Vagina (tissue), 2 donors: ENCODE measurements around the gene KCNG1. TPM values are rescaled to one million over a fixed set of nuclear protein-coding genes. Genes with fewer than 3 reads are reported as not detected.

Source experiments
- DNase-seq, 2 donors: peaks; one replicate each; pipeline ENCODE4 v3.0.0-alpha.2; 2017; ENCODE audit errors: extremely low spot score in 2 of 2
- H3K27ac ChIP-seq: fragments of 200-600 bp; sonication (generic); one replicate; pipeline ENCODE4 v1.5.1; 2019
- H3K27me3 ChIP-seq: fragments of 200-600 bp; sonication (generic); one replicate; pipeline ENCODE4 v1.5.1; 2019
- H3K36me3 ChIP-seq, 2 donors: fragments of 200-600 bp; sonication (generic); one replicate each; pipeline ENCODE4 v1.5.1; 2017 to 2019
- H3K4me1 ChIP-seq: fragments of 200-600 bp; sonication (generic); one replicate; pipeline ENCODE4 v1.5.1; 2019
- H3K4me3 ChIP-seq, 2 donors: fragments of 200-600 bp; sonication (generic); 1 replicate in 1 of 2; 2 replicates in 1 of 2; pipeline ENCODE4 v1.5.1; 2016 to 2019
- H3K9me3 ChIP-seq: fragments of 200-600 bp; sonication (generic); one replicate; pipeline ENCODE4 v1.5.1; 2019
- POLR2A ChIP-seq, 2 donors: fragments of 450-650 bp; IDR thresholded peaks; one replicate each; pipeline ENCODE4 v1.6.1; 2017; ENCODE audit warnings: antibody characterized with exemption in 2 of 2, mild to moderate bottlenecking in 2 of 2, moderate library complexity in 2 of 2
- POLR2AphosphoS5 ChIP-seq, 2 donors: sonication (generic); formaldehyde crosslinking; IDR thresholded peaks; one replicate each; pipeline ENCODE4 v1.9.0; 2017; ENCODE audit warnings: antibody characterized with exemption in 2 of 2, mild to moderate bottlenecking in 2 of 2, low read depth in 1 of 2; ENCODE audit not compliant: insufficient read depth in 1 of 2
- intact Hi-C: fragments of 100-400 bp; cut with DNase I; formaldehyde crosslinking; loops from one replicate; pipeline ENCODE4 v1.15.1; 2023
- total RNA-seq: library from RNA; depleted of rRNA; stranded (reverse); fragments of >200 nt; gene quantifications from one replicate; pipeline ENCODE4 v1.2.3, GENCODE V29; 2016
- TF ChIP-seq, protein P1 (sequence below), 3 experiments: fragments of 450-650 bp in 2 of 3; fragments of 200-600 bp in 1 of 3; sonication (generic) in 1 of 3; IDR thresholded peaks; one replicate each; pipeline ENCODE4 v1.5.1; 2017 to 2019; ENCODE audit warnings: antibody characterized with exemption in 3 of 3, mild to moderate bottlenecking in 2 of 3, moderate library complexity in 2 of 3

KCNG1 gene
- total RNA-seq, 1 donor from 2014 or later = 7.9 TPM

GRCh38 chr20:50992733-50993457 is 30.0 kb downstream of the KCNG1 start:
- no peak for DNase-seq
- Histone ChIP-seq H3K4me3 (no peak overlapping the region), H3K27ac (no peak overlapping the region), H3K36me3 (no peaks in the 10 kb centered on the region), H3K4me1 (no peaks in the 10 kb centered on the region), H3K27me3 (no peaks in the 10 kb centered on the region), H3K9me3 (no peaks in the 10 kb centered on the region)
- TF ChIP-seq, protein P1, sequence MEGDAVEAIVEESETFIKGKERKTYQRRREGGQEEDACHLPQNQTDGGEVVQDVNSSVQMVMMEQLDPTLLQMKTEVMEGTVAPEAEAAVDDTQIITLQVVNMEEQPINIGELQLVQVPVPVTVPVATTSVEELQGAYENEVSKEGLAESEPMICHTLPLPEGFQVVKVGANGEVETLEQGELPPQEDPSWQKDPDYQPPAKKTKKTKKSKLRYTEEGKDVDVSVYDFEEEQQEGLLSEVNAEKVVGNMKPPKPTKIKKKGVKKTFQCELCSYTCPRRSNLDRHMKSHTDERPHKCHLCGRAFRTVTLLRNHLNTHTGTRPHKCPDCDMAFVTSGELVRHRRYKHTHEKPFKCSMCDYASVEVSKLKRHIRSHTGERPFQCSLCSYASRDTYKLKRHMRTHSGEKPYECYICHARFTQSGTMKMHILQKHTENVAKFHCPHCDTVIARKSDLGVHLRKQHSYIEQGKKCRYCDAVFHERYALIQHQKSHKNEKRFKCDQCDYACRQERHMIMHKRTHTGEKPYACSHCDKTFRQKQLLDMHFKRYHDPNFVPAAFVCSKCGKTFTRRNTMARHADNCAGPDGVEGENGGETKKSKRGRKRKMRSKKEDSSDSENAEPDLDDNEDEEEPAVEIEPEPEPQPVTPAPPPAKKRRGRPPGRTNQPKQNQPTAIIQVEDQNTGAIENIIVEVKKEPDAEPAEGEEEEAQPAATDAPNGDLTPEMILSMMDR (IDR thresholded peaks at IDR 0.05) = no peak
- TF ChIP-seq POLR2A (IDR thresholded peaks at IDR 0.05) = no peak
- intact Hi-C loops = no loop called here

GRCh38 chr20:50992336-50992732 is 30.6 kb downstream of the KCNG1 start:
- Histone ChIP-seq H3K4me1 (no peaks in the 10 kb centered on the region), H3K36me3 (no peaks in the 10 kb centered on the region), H3K9me3 (no peaks in the 10 kb centered on the region), H3K27me3 (no peaks in the 10 kb centered on the region), H3K27ac (no peak overlapping the region), H3K4me3 (no peak overlapping the region)
- DNase-seq = no peak
- TF ChIP-seq POLR2A (IDR thresholded peaks at IDR 0.05) (no peak), POLR2AphosphoS5 (IDR thresholded peaks at IDR 0.05; ENCODE audit: insufficient read depth in 1 of 2, low read depth in 1 of 2) (no peak)
- TF ChIP-seq, protein P1 (IDR thresholded peaks at IDR 0.05) = no peak
- intact Hi-C loops = no loop called here

- H3K27ac ChIP-seq = no peak overlapping the region
- TF ChIP-seq, protein P1 (IDR thresholded peaks at IDR 0.05) = no peak
- TF ChIP-seq POLR2AphosphoS5 (IDR thresholded peaks at IDR 0.05; ENCODE audit: insufficient read depth in 1 of 2, low read depth in 1 of 2) = no peak
- no peak for TF ChIP-seq POLR2A (IDR thresholded peaks at IDR 0.05)
- DNase-seq = no peak
- intact Hi-C loops = no loop called here
- H3K9me3 ChIP-seq = no peaks in the 10 kb centered on the region
- no peak overlapping the region for H3K4me3 ChIP-seq
- H3K4me1 ChIP-seq = no peaks in the 10 kb centered on the region
- no peaks in the 10 kb centered on the region for H3K27me3 ChIP-seq
- no peaks in the 10 kb centered on the region for H3K36me3 ChIP-seq
Observed at GRCh38 chr20:50991076-50991475, 31.8 kb downstream of the KCNG1 start.

DNA sequence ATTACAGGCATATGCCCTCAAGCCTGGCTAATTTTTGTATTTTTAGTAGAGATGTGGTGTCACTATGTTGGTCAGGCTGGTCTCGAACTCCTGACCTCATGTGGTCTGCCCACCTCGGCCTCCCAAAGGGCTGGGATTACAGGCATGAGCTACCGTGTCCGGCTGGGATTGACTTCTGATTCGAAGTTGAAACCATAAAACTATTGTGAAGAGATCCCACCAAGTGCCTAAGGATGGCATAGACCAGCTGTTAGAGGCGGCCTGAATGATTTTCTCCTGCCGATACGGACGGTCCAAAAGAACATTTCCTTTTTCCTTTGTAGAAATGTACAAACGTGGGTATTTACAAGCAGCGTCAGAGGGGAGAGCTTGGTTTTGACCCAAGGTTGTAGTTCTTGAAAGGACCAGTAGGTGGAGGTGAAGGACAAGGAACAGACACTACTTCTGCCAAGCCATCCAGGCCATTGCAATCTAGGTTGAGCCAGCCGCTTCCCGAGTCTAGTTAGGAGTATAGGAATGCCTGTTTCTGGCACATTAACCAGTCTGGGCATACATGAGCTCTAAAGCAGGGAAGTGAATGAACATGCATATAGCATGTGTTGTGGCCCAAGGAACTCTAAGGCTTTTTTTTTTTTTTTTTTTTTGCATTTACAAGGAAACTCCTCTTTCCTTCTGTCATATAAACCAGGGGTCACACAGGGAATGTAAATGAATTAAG is 35.3 kb downstream of the KCNG1 start:
- Histone ChIP-seq H3K9me3 (no peaks in the 10 kb centered on the region), H3K36me3 (no peaks in the 10 kb centered on the region), H3K4me3 (no peak overlapping the region), H3K27me3 (no peaks in the 10 kb centered on the region), H3K4me1 (no peaks in the 10 kb centered on the region), H3K27ac (no peak overlapping the region)
- intact Hi-C loops = loop anchor here (5.0 kb wide), 1 partner anchor 320 kb away; no protein-coding TSS in a partner anchor
- DNase-seq = no peak
- TF ChIP-seq POLR2AphosphoS5 (IDR thresholded peaks at IDR 0.05; ENCODE audit: insufficient read depth in 1 of 2, low read depth in 1 of 2) = no peak
- TF ChIP-seq POLR2A (IDR thresholded peaks at IDR 0.05) = no peak
- TF ChIP-seq, protein P1 (IDR thresholded peaks at IDR 0.05) = peak; percentile 82 to 93 (median 91)

DNA sequence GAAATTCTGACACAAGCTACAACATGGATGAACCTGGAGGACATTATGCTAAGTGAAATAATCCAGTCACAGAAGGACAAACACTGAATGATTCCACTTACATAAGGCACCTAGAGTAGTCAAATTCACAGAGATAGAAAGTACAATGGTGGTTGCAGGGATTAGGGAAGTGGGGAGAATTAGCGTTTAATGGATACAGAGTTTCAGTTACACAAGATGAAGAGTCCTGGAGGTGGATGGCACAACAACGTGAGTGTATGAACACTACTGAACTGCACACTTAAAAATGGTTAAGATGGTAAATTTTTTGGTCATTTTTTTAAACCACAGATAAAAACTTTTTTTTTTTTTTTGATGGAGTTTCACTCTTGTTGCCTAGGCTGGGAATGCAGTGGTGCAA is 39.6 kb downstream of the KCNG1 start:
- Histone ChIP-seq H3K9me3 (no peaks in the 10 kb centered on the region), H3K27me3 (no peaks in the 10 kb centered on the region)

More for the DNA sequence above, 39.6 kb downstream of the KCNG1 start:
- intact Hi-C loops = no loop called here
- Histone ChIP-seq H3K4me1 (peaks cover 18% of the 10 kb centered on the region), H3K27ac (no peak overlapping the region), H3K4me3 (no peak overlapping the region), H3K36me3 (no peaks in the 10 kb centered on the region)
- TF ChIP-seq, protein P1 (IDR thresholded peaks at IDR 0.05) = no peak
- no peak for TF ChIP-seq POLR2A (IDR thresholded peaks at IDR 0.05)
- no peak for TF ChIP-seq POLR2AphosphoS5 (IDR thresholded peaks at IDR 0.05; ENCODE audit: insufficient read depth in 1 of 2, low read depth in 1 of 2)
- no peak for DNase-seq
